Uterus (tissue), 4 donors: ENCODE data around the gene KYAT1. TPM values are rescaled to one million over a fixed set of nuclear protein-coding genes. Genes with fewer than 3 reads are reported as not detected.

Experiments
- DNase-seq, 2 donors: peaks; one replicate each; pipeline ENCODE4 v3.0.0-alpha.2; 2019 to 2020
- H3K27ac ChIP-seq, 2 donors: fragments of 200-600 bp; sonication (generic); 1 replicate in 1 of 2; 2 replicates in 1 of 2; pipeline ENCODE4 v1.5.1; 2016 to 2018
- H3K27me3 ChIP-seq, 2 donors: fragments of 200-600 bp; sonication (generic); one replicate each; pipeline ENCODE4 v1.5.1; 2018 to 2019; ENCODE audit warnings: control low read depth in 1 of 2
- H3K36me3 ChIP-seq, 2 donors: fragments of 200-600 bp; sonication (generic); one replicate each; pipeline ENCODE4 v1.5.1; 2019; ENCODE audit warnings: control low read depth in 1 of 2
- H3K4me1 ChIP-seq, 2 donors: fragments of 200-600 bp; sonication (generic); one replicate each; pipeline ENCODE4 v1.5.1; 2018 to 2019; ENCODE audit warnings: control low read depth in 1 of 2
- H3K4me3 ChIP-seq, 2 donors: fragments of 200-600 bp; sonication (generic); 1 replicate in 1 of 2; 2 replicates in 1 of 2; pipeline ENCODE4 v1.5.1; 2018 to 2019; ENCODE audit warnings: mild to moderate bottlenecking in 1 of 2
- H3K9me3 ChIP-seq, 2 donors: fragments of 200-600 bp; sonication (generic); one replicate each; pipeline ENCODE4 v1.5.1; 2019; ENCODE audit warnings: control low read depth in 1 of 2
- POLR2A ChIP-seq, 2 donors: fragments of 450-650 bp; IDR thresholded peaks; one replicate each; pipeline ENCODE4 v1.6.1; 2016; ENCODE audit warnings: antibody characterized with exemption in 2 of 2, mild to moderate bottlenecking in 1 of 2, moderate library complexity in 1 of 2
- intact Hi-C: fragments of 100-400 bp; cut with DNase I; formaldehyde crosslinking; loops from one replicate; pipeline ENCODE4 v1.15.1; 2023; ENCODE audit warnings: low total_unique reads
- total RNA-seq, 4 donors: library from RNA; depleted of rRNA in 3 of 4; stranded (reverse); fragments of >200 nt in 3 of 4; gene quantifications; one replicate each; pipeline versions ENCODE4 v1.1.0 to v1.2.4, GENCODE V29; 2014 to 2023
- TF ChIP-seq, protein P1 (sequence below), 4 experiments: fragments of 200-600 bp in 2 of 4; fragments of 450-650 bp in 2 of 4; sonication (generic) in 2 of 4; IDR thresholded peaks; one replicate each; pipeline ENCODE4 v1.5.1; 2016 to 2019; ENCODE audit warnings: antibody characterized with exemption in 4 of 4, mild to moderate bottlenecking in 2 of 4, moderate library complexity in 1 of 4
- donor health status: DM: yes; HTN: yes; CAD: no.

Gene KYAT1
- total RNA-seq, 4 donors from 2014 or later: 1.5 to 11.0 (median 3.4) TPM

DNA sequence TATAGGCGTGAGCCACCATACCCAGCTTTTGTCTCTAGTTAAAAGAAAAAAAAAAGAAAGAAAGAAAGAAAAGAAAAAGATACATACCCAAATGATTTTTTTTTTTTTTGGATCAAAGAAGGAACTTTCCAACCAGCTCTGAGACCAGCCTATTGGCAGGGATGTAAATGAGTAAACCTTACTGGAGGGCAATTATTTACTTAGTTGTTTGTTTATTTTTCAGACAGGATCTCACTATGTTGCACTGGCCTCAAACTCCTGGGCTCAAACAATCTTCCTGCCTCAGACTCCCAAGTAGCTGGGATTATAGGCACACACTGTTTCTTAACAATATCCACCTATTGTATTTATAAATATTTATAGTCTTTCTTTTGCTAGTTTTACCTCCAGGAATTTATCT lies 41.2 kb downstream of the KYAT1 start:
- Histone ChIP-seq H3K27me3 (no peaks in the 10 kb centered on the region), H3K27ac (no peak overlapping the region), H3K9me3 (no peaks in the 10 kb centered on the region), H3K36me3 (no peaks in the 10 kb centered on the region), H3K4me3 (no peak overlapping the region), H3K4me1 (no peaks in the 10 kb centered on the region)
- intact Hi-C loops: no loop called here
- TF ChIP-seq, protein P1, sequence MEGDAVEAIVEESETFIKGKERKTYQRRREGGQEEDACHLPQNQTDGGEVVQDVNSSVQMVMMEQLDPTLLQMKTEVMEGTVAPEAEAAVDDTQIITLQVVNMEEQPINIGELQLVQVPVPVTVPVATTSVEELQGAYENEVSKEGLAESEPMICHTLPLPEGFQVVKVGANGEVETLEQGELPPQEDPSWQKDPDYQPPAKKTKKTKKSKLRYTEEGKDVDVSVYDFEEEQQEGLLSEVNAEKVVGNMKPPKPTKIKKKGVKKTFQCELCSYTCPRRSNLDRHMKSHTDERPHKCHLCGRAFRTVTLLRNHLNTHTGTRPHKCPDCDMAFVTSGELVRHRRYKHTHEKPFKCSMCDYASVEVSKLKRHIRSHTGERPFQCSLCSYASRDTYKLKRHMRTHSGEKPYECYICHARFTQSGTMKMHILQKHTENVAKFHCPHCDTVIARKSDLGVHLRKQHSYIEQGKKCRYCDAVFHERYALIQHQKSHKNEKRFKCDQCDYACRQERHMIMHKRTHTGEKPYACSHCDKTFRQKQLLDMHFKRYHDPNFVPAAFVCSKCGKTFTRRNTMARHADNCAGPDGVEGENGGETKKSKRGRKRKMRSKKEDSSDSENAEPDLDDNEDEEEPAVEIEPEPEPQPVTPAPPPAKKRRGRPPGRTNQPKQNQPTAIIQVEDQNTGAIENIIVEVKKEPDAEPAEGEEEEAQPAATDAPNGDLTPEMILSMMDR (IDR thresholded peaks at IDR 0.05): no peak
- TF ChIP-seq POLR2A (IDR thresholded peaks at IDR 0.05): no peak
- no peak for DNase-seq

DNA sequence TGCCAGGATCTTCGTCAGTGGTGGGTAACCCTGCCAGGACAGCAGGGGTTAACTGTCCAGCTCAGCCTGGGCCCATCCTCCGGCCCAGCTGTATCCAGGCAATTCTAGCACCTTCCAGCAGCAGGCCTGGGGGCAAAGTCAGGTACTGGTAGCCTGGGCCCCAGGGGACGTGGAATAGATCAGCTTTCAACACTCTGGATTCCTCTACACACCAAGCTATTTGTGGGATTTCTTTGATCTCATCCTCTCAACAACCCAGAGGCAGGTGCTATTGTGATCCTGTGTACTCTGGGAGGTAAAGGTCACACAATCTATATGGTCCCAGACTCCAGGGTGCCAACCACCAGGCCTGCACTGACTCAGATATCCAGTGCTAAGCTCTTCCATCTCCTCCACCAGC lies 43.4 kb downstream of the KYAT1 start:
- no peaks in the 10 kb centered on the region for H3K36me3 ChIP-seq
- no peak overlapping the region for H3K4me3 ChIP-seq
- no peaks in the 10 kb centered on the region for H3K4me1 ChIP-seq
- TF ChIP-seq, protein P1 (IDR thresholded peaks at IDR 0.05): no peak
- TF ChIP-seq POLR2A (IDR thresholded peaks at IDR 0.05): no peak
- DNase-seq: no peak
- H3K27ac ChIP-seq: no peak overlapping the region
- intact Hi-C loops: no loop called here
- H3K9me3 ChIP-seq: no peaks in the 10 kb centered on the region
- no peaks in the 10 kb centered on the region for H3K27me3 ChIP-seq

DNA sequence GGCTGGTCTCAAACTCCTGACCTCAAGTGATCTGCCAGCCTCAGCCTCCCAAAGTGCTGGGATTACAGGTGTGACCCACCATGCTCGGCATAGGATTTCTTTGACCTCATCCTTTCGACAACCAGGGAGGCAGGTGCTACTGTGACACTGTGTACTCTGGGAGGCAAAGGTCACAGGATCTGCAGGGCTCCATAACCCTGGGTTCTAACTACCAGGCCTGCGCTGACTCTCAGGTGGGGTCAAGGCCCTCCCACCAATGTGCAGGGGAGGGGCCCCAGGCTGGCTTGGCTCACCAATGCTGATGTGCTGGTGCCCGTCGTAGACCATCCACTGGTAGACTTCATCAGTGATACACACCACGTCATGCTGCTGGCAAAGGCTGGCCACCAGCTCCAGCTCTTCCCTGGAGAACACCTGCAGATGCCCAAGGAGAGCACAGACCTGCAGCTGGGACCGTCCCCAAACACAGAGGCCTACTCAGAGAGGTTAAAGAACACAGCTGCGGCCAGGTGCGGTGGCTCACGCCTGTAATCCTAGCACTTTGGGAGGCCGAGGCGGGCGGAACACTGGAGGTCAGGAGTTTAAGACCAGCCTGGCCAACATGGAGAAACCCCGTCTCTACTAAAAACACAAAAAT lies 45.1 kb downstream of the KYAT1 start:
- H3K27ac ChIP-seq: no peak overlapping the region
- intact Hi-C loops: no loop called here
- H3K4me3 ChIP-seq: no peak overlapping the region
- no peak for DNase-seq
- no peaks in the 10 kb centered on the region for H3K36me3 ChIP-seq
- no peak for TF ChIP-seq POLR2A (IDR thresholded peaks at IDR 0.05)
- TF ChIP-seq, protein P1 (IDR thresholded peaks at IDR 0.05): no peak
- H3K27me3 ChIP-seq: no peaks in the 10 kb centered on the region
- no peaks in the 10 kb centered on the region for H3K4me1 ChIP-seq
- H3K9me3 ChIP-seq: no peaks in the 10 kb centered on the region

DNA sequence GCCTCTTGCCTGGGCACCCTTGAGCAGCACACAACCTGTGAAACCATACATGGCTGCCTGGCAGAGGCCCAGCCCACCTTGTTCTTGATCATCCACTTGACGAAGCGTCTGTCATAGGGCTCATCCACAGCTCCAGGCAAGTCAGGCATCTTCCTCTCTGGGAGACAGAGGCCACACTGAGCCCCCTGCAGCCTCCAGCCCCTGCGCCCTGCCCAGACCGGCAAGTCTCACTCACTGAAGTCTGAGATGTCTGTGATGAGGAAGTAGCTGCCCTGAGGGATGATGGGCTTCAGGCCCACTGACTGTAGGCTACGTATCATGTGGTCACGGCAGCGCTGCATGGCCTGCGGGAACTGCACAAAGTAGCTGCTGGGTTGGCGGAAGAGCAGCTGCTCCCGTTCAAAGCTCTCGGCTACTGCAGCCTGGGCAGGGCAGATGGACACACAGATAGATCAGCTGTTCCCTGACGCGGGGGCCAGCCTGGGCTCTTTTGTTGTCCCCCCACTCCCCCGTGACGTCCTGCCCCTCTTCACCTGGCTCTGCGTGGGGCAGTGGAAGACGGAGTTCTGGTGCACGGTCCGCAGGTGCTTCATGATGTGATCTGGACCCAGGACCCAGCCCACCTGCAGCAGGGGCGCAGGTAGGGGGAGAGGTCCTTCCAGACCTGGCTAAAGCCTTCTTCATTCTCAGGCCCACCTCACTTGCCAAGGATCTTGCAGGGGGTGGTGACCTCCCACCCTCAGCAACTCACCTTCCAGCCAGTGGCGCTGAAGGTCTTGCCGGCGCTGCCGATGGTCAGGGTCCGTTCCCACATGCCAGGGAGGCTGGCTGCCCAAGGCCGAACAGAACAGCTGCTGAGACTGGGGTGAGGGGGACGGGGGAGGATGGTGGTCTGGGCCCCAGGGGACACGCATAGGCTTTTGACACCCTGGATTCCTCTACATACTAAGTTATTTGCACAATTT lies 46.2 kb downstream of the KYAT1 start:
- TF ChIP-seq POLR2A (IDR thresholded peaks at IDR 0.05): no peak
- TF ChIP-seq, protein P1 (IDR thresholded peaks at IDR 0.05): no peak
- no peaks in the 10 kb centered on the region for H3K27me3 ChIP-seq
- H3K36me3 ChIP-seq: no peaks in the 10 kb centered on the region
- no peaks in the 10 kb centered on the region for H3K4me1 ChIP-seq
- H3K9me3 ChIP-seq: no peaks in the 10 kb centered on the region
- no peak for DNase-seq
- no peak overlapping the region for H3K27ac ChIP-seq
- intact Hi-C loops: no loop called here
- no peak overlapping the region for H3K4me3 ChIP-seq

DNA sequence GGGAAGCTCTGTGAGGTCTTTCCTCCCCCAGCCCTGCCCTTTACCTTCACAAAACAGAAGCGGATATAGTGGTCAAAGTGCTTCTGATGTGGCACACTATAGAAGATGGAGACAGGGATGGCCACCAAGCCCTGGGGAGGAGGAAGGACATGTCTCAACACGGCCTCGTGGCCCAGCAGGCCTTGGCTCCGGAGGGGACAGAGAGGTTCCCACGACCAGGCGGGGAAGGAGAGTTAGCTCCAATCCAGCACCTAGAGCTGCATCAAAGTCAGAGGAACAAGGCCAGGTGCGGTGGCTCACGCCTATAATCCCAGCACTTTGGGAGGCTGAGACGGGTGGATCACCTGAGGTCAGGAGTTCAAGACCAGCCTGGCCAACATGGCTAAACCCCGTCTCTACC lies 48.1 kb downstream of the KYAT1 start:
- Histone ChIP-seq H3K4me1 (no peaks in the 10 kb centered on the region), H3K27me3 (no peaks in the 10 kb centered on the region), H3K36me3 (no peaks in the 10 kb centered on the region), H3K27ac (no peak overlapping the region), H3K4me3 (no peak overlapping the region), H3K9me3 (no peaks in the 10 kb centered on the region)
- no peak for DNase-seq
- TF ChIP-seq POLR2A (IDR thresholded peaks at IDR 0.05): no peak
- TF ChIP-seq, protein P1 (IDR thresholded peaks at IDR 0.05): no peak
- intact Hi-C loops: no loop called here
